K562 (cell line): ENCODE measurements around the gene FXYD3. TPM values are rescaled to one million over a fixed set of nuclear protein-coding genes. Genes with fewer than 3 reads are reported as not detected.

Source experiments
- ATAC-seq: fragments of 200-7000 bp; cut with Tn5 transposase; 3 replicates; pipeline ENCODE4 v1.9.1; 2020; ENCODE audit warnings: moderate library complexity
- BruUV-seq: library from RNA; stranded (reverse); fragments of 400-500 nt; replicated peaks from 2 replicates; lab custom pipeline; 2021; lab: Mats Ljungman, UMichigan
- CTCF ChIA-PET: fragments of 300-600 bp; formaldehyde crosslinking; extraction: SDS; loops from one replicate; lab custom pipeline; 2021; ENCODE audit warnings: low intra/inter-chr PET ratio; lab: Yijun Ruan, JAX
- POLR2A ChIA-PET: fragments of 300-600, 350-650 bp; sonication (Branson Sonifier 250); formaldehyde crosslinking; extraction: SDS; loops from one replicate; lab custom pipeline; 2021; ENCODE audit warnings: antibody characterized with exemption, inconsistent platforms; lab: Yijun Ruan, JAX
- DNase-seq, 4 experiments: peaks; one replicate each; pipeline versions ENCODE4 v3.0.0 to v3.0.0-alpha.2; 2011 to 2018; ENCODE audit warnings: low spot score in 3 of 4, mixed read lengths in 3 of 4; ENCODE audit errors: extremely low read depth in 1 of 4
- FAIRE-seq: peaks from 2 replicates; lab custom pipeline; 2011; peaks lifted over from hg19 to GRCh38; lab: Jason Lieb, UNC
- H2AFZ ChIP-seq: 2 replicates; pipeline ENCODE4 v1.6.0; 2011; ENCODE audit warnings: low read depth, low read length, control low read depth, inconsistent platforms
- H3K27ac ChIP-seq: fragments of 200-600 bp; 3 replicates; pipeline ENCODE4 v1.8.0; 2011; ENCODE audit warnings: low read depth, mild to moderate bottlenecking, control low read depth, inconsistent platforms, low read length, moderate library complexity, mixed read lengths; ENCODE audit errors: extremely low read depth
- H3K27me3 ChIP-seq, 2 experiments: fragments of 300-600 bp in 1 of 2; 2 replicates in 1 of 2; 3 replicates in 1 of 2; pipeline versions ENCODE4 v1.6.0 to v1.8.0; 2011; ENCODE audit warnings: inconsistent platforms in 2 of 2, low read length in 2 of 2, mild to moderate bottlenecking in 1 of 2, mixed read lengths in 1 of 2, moderate library complexity in 1 of 2; ENCODE audit not compliant: control insufficient read depth in 2 of 2, insufficient read depth in 2 of 2
- H3K36me3 ChIP-seq: fragments of 300-600 bp; 3 replicates; pipeline ENCODE4 v1.8.0; 2011; ENCODE audit warnings: mild to moderate bottlenecking, low read length, inconsistent platforms; ENCODE audit not compliant: control insufficient read depth, insufficient read depth
- H3K4me1 ChIP-seq, 2 experiments: fragments of 200-600 bp in 1 of 2; replicated peaks in 1 of 2; 2 replicates in 1 of 2; 3 replicates in 1 of 2; pipeline versions ENCODE4 v1.5.1 to v1.8.0; 2011; ENCODE audit warnings: inconsistent platforms in 2 of 2, low read length in 2 of 2, mild to moderate bottlenecking in 1 of 2, mixed read lengths in 1 of 2, moderate library complexity in 1 of 2; ENCODE audit not compliant: control insufficient read depth in 2 of 2, insufficient read depth in 2 of 2
- H3K4me2 ChIP-seq: 2 replicates; pipeline ENCODE4 v1.6.1; 2011; ENCODE audit warnings: low read length, control low read depth, inconsistent platforms, mixed read lengths; ENCODE audit not compliant: insufficient read depth
- H3K4me3 ChIP-seq: fragments of 200-600 bp; sonication (generic), shearing (Covaris generic); 2 replicates; pipeline ENCODE4 v1.5.1; 2016; ENCODE audit warnings: control low read depth, inconsistent platforms
- H3K79me2 ChIP-seq: fragments of 200-600 bp; 3 replicates; pipeline ENCODE4 v1.8.0; 2011; ENCODE audit warnings: low read length, inconsistent platforms; ENCODE audit not compliant: control insufficient read depth, insufficient read depth
- H3K9ac ChIP-seq, 2 experiments: 2 replicates each; pipeline versions ENCODE4 v1.6.0 to v1.6.1; 2011; ENCODE audit warnings: low read depth in 2 of 2, low read length in 2 of 2, control low read depth in 1 of 2, inconsistent platforms in 1 of 2, mild to moderate bottlenecking in 1 of 2, mixed read lengths in 1 of 2; ENCODE audit not compliant: insufficient read depth in 1 of 2
- H3K9me1 ChIP-seq: one replicate; pipeline ENCODE4 v1.6.0; 2011; ENCODE audit warnings: inconsistent platforms, mild to moderate bottlenecking, low read length, moderate library complexity; ENCODE audit not compliant: control insufficient read depth, insufficient read depth
- H3K9me3 ChIP-seq: replicated peaks from 2 replicates; pipeline ENCODE4 v1.5.1; 2011; ENCODE audit warnings: low read depth, low read length, inconsistent platforms; ENCODE audit not compliant: control insufficient read depth, insufficient read depth
- H4K20me1 ChIP-seq: replicated peaks from 2 replicates; pipeline ENCODE4 v1.6.1; 2011; ENCODE audit warnings: low read length, inconsistent platforms, mixed read lengths; ENCODE audit not compliant: control insufficient read depth, insufficient read depth
- KDM5B ChIP-seq: fragments of 200-600 bp; sonication (generic); IDR thresholded peaks from 2 replicates; pipeline ENCODE4 v1.6.1; 2012; ENCODE audit warnings: low read depth, mild to moderate bottlenecking, moderate library complexity, low read length, control low read depth, inconsistent platforms; ENCODE audit not compliant: insufficient replicate concordance
- SMAD1 ChIP-seq: fragments of 150-350 bp; IDR thresholded peaks from 2 replicates; pipeline ENCODE4 v1.6.1; 2014; ENCODE audit warnings: low read length, low read depth; ENCODE audit not compliant: partially characterized antibody
- SP1 ChIP-seq: sonication (generic); formaldehyde crosslinking; IDR thresholded peaks from 2 replicates; pipeline ENCODE4 v1.8.1; 2022; ENCODE audit warnings: mild to moderate bottlenecking, missing genetic modification reagents
- SRSF1 ChIP-seq: fragments of 200-400 bp; formaldehyde crosslinking; IDR thresholded peaks from 2 replicates; pipeline ENCODE4 v1.6.1; 2017; ENCODE audit warnings: mild to moderate bottlenecking, low read depth, low read length, moderate library complexity
- THAP7 ChIP-seq: fragments of 250-450 bp; sonication (Bioruptor Pico); IDR thresholded peaks from 2 replicates; pipeline ENCODE4 v1.5.0; 2021
- WHSC1 ChIP-seq: IDR thresholded peaks from one replicate; pipeline ENCODE4 v1.6.1; 2012; ENCODE audit warnings: low read length, control low read depth, inconsistent platforms
- ZNF274 ChIP-seq: IDR thresholded peaks from 2 replicates; pipeline ENCODE4 v1.6.1; 2011; ENCODE audit warnings: low read depth, mild to moderate bottlenecking, low read length, moderate library complexity, borderline replicate concordance
- ZNF592 ChIP-seq: fragments of 450-650 bp; IDR thresholded peaks from 2 replicates; pipeline ENCODE4 v1.6.1; 2017; ENCODE audit warnings: antibody characterized with exemption, mild to moderate bottlenecking
- WGBS: fragments of 100-300 bp; shearing (Covaris generic); methylation state at CpG from one replicate; pipeline ENCODE4 v1.1.6; 2016; ENCODE audit warnings: low coverage, mixed read lengths; ENCODE audit not compliant: insufficient coverage; ENCODE audit errors: missing lambda C conversion rate; 5-methylcytosine and 5-hydroxymethylcytosine counted together
- in situ Hi-C: fragments of 300-500 bp; cut with MboI; formaldehyde crosslinking; loops from 4 replicates; pipeline ENCODE4 v1.15.0; 2018; ENCODE audit warnings: inconsistent platforms, mixed read lengths
- intact Hi-C: fragments of 100-400 bp; cut with micrococcal nuclease; formaldehyde crosslinking; loops from 2 replicates; pipeline ENCODE4 v1.14.2; 2022
- polyA plus RNA-seq, 8 experiments: library from polyadenylated mRNA; depleted of rRNA in 4 of 8; stranded (reverse) in 5 of 8; unstranded in 3 of 8; fragments of >200 nt; fragmentation: Nextera tagmentation in 2 of 8; fragmentation: Illumina TruSeq in 1 of 8; extraction: Ambion mirVana in 2 of 8; extraction: Trizol in 1 of 8; gene quantifications; 2 replicates each; pipeline versions ENCODE4 v1.2.1 to v1.2.3, GENCODE V29; 2011 to 2014; ENCODE audit warnings: inconsistent platforms in 1 of 8, missing spikeins in 1 of 8
- total RNA-seq, 7 experiments: library from RNA; depleted of rRNA in 6 of 7; stranded (reverse); fragments of >200 nt in 6 of 7; fragmentation: Illumina TruSeq in 2 of 7; extraction: Trizol in 2 of 7; gene quantifications; 2 replicates each; pipeline versions ENCODE4 v1.2.1 to v1.2.3, GENCODE V29; 2011 to 2021; ENCODE audit warnings: low replicate concordance in 1 of 7
- TF ChIP-seq, protein P1 (sequence below): sonication (generic); formaldehyde crosslinking; IDR thresholded peaks from 2 replicates; pipeline ENCODE4 v1.8.0; 2022; ENCODE audit warnings: mild to moderate bottlenecking, low read depth, missing genetic modification reagents
- TF ChIP-seq, protein P2 (sequence below): sonication (generic); formaldehyde crosslinking; IDR thresholded peaks from 2 replicates; pipeline ENCODE4 v1.8.1; 2022; ENCODE audit warnings: missing genetic modification reagents
- TF ChIP-seq, protein P3 (sequence below): fragments of 450-650 bp; IDR thresholded peaks from 2 replicates; pipeline ENCODE4 v1.6.1; 2016; ENCODE audit warnings: missing biosample characterization, missing genetic modification characterization

Gene FXYD3
- total and polyA plus RNA-seq, 9 of the 15 experiments (the other 6 are each of a cell fraction or from before 2014, with no cell fraction given) = 0.24 TPM; not detected in 8

GRCh38 chr19:35079826-35080225, 35.8 kb upstream of the FXYD3 start (continued):
- TF ChIP-seq, protein P1, sequence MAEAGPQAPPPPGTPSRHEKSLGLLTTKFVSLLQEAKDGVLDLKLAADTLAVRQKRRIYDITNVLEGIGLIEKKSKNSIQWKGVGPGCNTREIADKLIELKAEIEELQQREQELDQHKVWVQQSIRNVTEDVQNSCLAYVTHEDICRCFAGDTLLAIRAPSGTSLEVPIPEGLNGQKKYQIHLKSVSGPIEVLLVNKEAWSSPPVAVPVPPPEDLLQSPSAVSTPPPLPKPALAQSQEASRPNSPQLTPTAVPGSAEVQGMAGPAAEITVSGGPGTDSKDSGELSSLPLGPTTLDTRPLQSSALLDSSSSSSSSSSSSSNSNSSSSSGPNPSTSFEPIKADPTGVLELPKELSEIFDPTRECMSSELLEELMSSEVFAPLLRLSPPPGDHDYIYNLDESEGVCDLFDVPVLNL (CRISPR knock-in tag) = no peak
- TF ChIP-seq, protein P2, sequence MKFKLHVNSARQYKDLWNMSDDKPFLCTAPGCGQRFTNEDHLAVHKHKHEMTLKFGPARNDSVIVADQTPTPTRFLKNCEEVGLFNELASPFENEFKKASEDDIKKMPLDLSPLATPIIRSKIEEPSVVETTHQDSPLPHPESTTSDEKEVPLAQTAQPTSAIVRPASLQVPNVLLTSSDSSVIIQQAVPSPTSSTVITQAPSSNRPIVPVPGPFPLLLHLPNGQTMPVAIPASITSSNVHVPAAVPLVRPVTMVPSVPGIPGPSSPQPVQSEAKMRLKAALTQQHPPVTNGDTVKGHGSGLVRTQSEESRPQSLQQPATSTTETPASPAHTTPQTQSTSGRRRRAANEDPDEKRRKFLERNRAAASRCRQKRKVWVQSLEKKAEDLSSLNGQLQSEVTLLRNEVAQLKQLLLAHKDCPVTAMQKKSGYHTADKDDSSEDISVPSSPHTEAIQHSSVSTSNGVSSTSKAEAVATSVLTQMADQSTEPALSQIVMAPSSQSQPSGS (CRISPR knock-in tag) = no peak
- TF ChIP-seq SMAD1 (no peak), SRSF1 (no peak), WHSC1 (no peak)
- TF ChIP-seq, all 486 proteins: peak for 0

- Histone ChIP-seq H3K9me3 (no peaks in the 10 kb centered on the region), H3K27ac (no peak overlapping the region), H3K4me1 (peaks cover 0 to 20% of the 10 kb centered on the region in 2 experiments; a peak in 2 of 5 replicates), H2AFZ (no peak overlapping the region), H4K20me1 (no peaks in the 10 kb centered on the region), H3K79me2 (no peaks in the 10 kb centered on the region), H3K9me1 (no peaks in the 10 kb centered on the region), H3K4me3 (no peak overlapping the region), H3K27me3 (peaks cover 35 to 54% of the 10 kb centered on the region in 2 experiments; a peak in 4 of 5 replicates), H3K9ac (peak overlapping the region in 1 of 2 experiments; percentile 35; a peak in 1 of 4 replicates), H3K4me2 (no peak overlapping the region), H3K36me3 (no peaks in the 10 kb centered on the region)
- in situ Hi-C loops (no loop called here), intact Hi-C loops (no loop called here)
- no peak for DNase-seq
- no TSS peak for BruUV-seq
- WGBS = 22% methylated on average over 16 of the region's 16 CpGs
- ChIA-PET POLR2A (interaction anchor here (0.6 to 0.8 kb wide), 2 partner anchors 8 to 11 kb away, joined by 3 read pairs; no protein-coding TSS in a partner anchor), CTCF (no interaction called here)
- ATAC-seq = no peak
- no peak for FAIRE-seq
- TF ChIP-seq ZNF274 (no peak), KDM5B (no peak), ZNF592 (no peak), SP1 (CRISPR knock-in tag) (no peak), THAP7 (no peak)
- TF ChIP-seq, protein P3, sequence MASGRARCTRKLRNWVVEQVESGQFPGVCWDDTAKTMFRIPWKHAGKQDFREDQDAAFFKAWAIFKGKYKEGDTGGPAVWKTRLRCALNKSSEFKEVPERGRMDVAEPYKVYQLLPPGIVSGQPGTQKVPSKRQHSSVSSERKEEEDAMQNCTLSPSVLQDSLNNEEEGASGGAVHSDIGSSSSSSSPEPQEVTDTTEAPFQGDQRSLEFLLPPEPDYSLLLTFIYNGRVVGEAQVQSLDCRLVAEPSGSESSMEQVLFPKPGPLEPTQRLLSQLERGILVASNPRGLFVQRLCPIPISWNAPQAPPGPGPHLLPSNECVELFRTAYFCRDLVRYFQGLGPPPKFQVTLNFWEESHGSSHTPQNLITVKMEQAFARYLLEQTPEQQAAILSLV (tag) = no peak
These were observed 34.9 kb upstream of the FXYD3 start for GRCh38 chr19:35080613-35081170.
